CD14-positive monocyte (primary cell): ENCODE data around the gene DES. TPM values are rescaled to one million over a fixed set of nuclear protein-coding genes. Genes with fewer than 3 reads are reported as not detected.

Source experiments
- DNase-seq, 3 donors: peaks; one replicate each; pipeline ENCODE4 v3.0.0-alpha.2; 2011 to 2022
- H2AFZ ChIP-seq: 2 replicates; pipeline ENCODE4 v1.6.0; 2012; ENCODE audit warnings: mild to moderate bottlenecking, low read depth, low read length, inconsistent platforms; ENCODE audit not compliant: insufficient read depth, poor library complexity, severe bottlenecking
- H3K27ac ChIP-seq, 2 donors: 1 replicate in 1 of 2; 2 replicates in 1 of 2; pipeline ENCODE4 v1.5.1; 2012 to 2013; ENCODE audit warnings: low read length in 2 of 2, control low read depth in 1 of 2, inconsistent platforms in 1 of 2, low read depth in 1 of 2, mild to moderate bottlenecking in 1 of 2
- H3K27me3 ChIP-seq, 2 donors: one replicate each; pipeline versions ENCODE4 v1.6.0 to v1.6.1; 2011 to 2013; ENCODE audit warnings: low read length in 2 of 2; ENCODE audit not compliant: control insufficient read depth in 2 of 2, insufficient read depth in 2 of 2
- H3K36me3 ChIP-seq, 2 donors: replicated peaks in 1 of 2; 1 replicate in 1 of 2; 2 replicates in 1 of 2; pipeline versions ENCODE4 v1.5.1 to v1.6.1; 2012 to 2013; ENCODE audit warnings: low read length in 2 of 2, control low read depth in 1 of 2, inconsistent platforms in 1 of 2, mild to moderate bottlenecking in 1 of 2; ENCODE audit not compliant: insufficient read depth in 2 of 2, control insufficient read depth in 1 of 2
- H3K4me1 ChIP-seq, 2 donors: 1 replicate in 1 of 2; 2 replicates in 1 of 2; pipeline versions ENCODE4 v1.5.1 to v1.6.1; 2012 to 2013; ENCODE audit warnings: low read length in 2 of 2, control low read depth in 1 of 2, inconsistent platforms in 1 of 2, mild to moderate bottlenecking in 1 of 2, moderate library complexity in 1 of 2; ENCODE audit not compliant: insufficient read depth in 2 of 2, control insufficient read depth in 1 of 2
- H3K4me2 ChIP-seq: replicated peaks from 2 replicates; pipeline ENCODE3; 2012; ENCODE audit warnings: low read length, moderate library complexity, mild to moderate bottlenecking; ENCODE audit not compliant: poor library complexity, severe bottlenecking; ENCODE audit errors: extremely low read depth
- H3K4me3 ChIP-seq, 3 experiments: fragments of 200-600 bp in 1 of 3; sonication (generic) in 1 of 3; replicated peaks in 1 of 3; 1 replicate in 2 of 3; 2 replicates in 1 of 3; pipeline ENCODE4 v1.5.1; 2011 to 2013; ENCODE audit warnings: low read length in 3 of 3, mild to moderate bottlenecking in 3 of 3, control low read depth in 2 of 3, low read depth in 2 of 3, inconsistent platforms in 1 of 3, moderate library complexity in 1 of 3
- H3K79me2 ChIP-seq: 2 replicates; pipeline ENCODE4 v1.6.0; 2012; ENCODE audit warnings: mild to moderate bottlenecking, control low read depth, inconsistent platforms, low read length, moderate library complexity; ENCODE audit not compliant: insufficient read depth
- H3K9ac ChIP-seq: 2 replicates; pipeline ENCODE4 v1.6.0; 2017; ENCODE audit warnings: low read length, mild to moderate bottlenecking; ENCODE audit not compliant: insufficient read depth, poor library complexity, severe bottlenecking
- H3K9me3 ChIP-seq, 2 donors: replicated peaks in 1 of 2; 1 replicate in 1 of 2; 2 replicates in 1 of 2; pipeline versions ENCODE4 v1.5.1 to v1.6.1; 2012 to 2013; ENCODE audit warnings: low read length in 2 of 2, control low read depth in 1 of 2; ENCODE audit not compliant: control insufficient read depth in 1 of 2, insufficient read depth in 1 of 2
- H4K20me1 ChIP-seq: 2 replicates; pipeline ENCODE4 v1.6.0; 2012; ENCODE audit warnings: mild to moderate bottlenecking, low read length, control low read depth, moderate library complexity; ENCODE audit not compliant: insufficient read depth
- H3K27ac Mint-ChIP-seq, 7 donors: one replicate each; pipeline ENCODE4 v1.8.0; 2020; ENCODE audit warnings: mild to moderate bottlenecking in 7 of 7, mixed read lengths in 7 of 7, moderate library complexity in 6 of 7, inconsistent platforms in 2 of 7
- H3K27me3 Mint-ChIP-seq, 3 donors: one replicate each; pipeline ENCODE4 v1.8.0; 2021 to 2022; ENCODE audit warnings: low read depth in 3 of 3, mild to moderate bottlenecking in 3 of 3, mixed read lengths in 3 of 3, moderate library complexity in 3 of 3, inconsistent platforms in 1 of 3
- H3K36me3 Mint-ChIP-seq, 2 donors: one replicate each; pipeline ENCODE4 v1.8.0; 2020; ENCODE audit warnings: mixed read lengths in 2 of 2, inconsistent platforms in 1 of 2, mild to moderate bottlenecking in 1 of 2
- H3K4me1 Mint-ChIP-seq: one replicate; pipeline ENCODE4 v1.8.0; 2020; ENCODE audit warnings: mild to moderate bottlenecking, mixed read lengths
- H3K4me3 Mint-ChIP-seq, 2 donors: one replicate each; pipeline ENCODE4 v1.8.0; 2020; ENCODE audit warnings: mild to moderate bottlenecking in 2 of 2, mixed read lengths in 2 of 2, moderate library complexity in 1 of 2
- H3K9me3 Mint-ChIP-seq, 7 donors: one replicate each; pipeline ENCODE4 v1.8.0; 2020 to 2022; ENCODE audit warnings: mixed read lengths in 7 of 7, mild to moderate bottlenecking in 6 of 7, moderate library complexity in 6 of 7, inconsistent platforms in 2 of 7
- WGBS: methylation state at CpG from one replicate; pipeline ENCODE4 v1.1.5; 2013; ENCODE audit warnings: missing lambda C conversion rate; ENCODE audit not compliant: insufficient coverage; 5-methylcytosine and 5-hydroxymethylcytosine counted together
- intact Hi-C, 2 donors: fragments of 100-400 bp; cut with micrococcal nuclease; formaldehyde crosslinking; loops; one replicate each; pipeline versions ENCODE4 v1.15.0 to v1.15.1; 2023
- polyA plus RNA-seq, 3 donors: library from polyadenylated mRNA; depleted of rRNA in 1 of 3; unstranded in 2 of 3; stranded (reverse) in 1 of 3; fragments of 300-500 nt in 2 of 3; fragments of >200 nt in 1 of 3; fragmentation: Illumina TruSeq in 2 of 3; gene quantifications; 1 replicate in 2 of 3; 2 replicates in 1 of 3; pipeline ENCODE4 v1.2.3, GENCODE V29; 2012 to 2021
- TF ChIP-seq, protein P1 (sequence below): fragments of 200-600 bp; IDR thresholded peaks from one replicate; pipeline ENCODE4 v1.8.0; 2022; ENCODE audit warnings: antibody characterized with exemption, mild to moderate bottlenecking

The DES gene
- polyA plus RNA-seq, 3 donors: 2.4 to 4.0 (median 2.4) TPM

- Histone ChIP-seq H3K9ac (no peak overlapping the region), H3K4me2 (no peak overlapping the region), H3K4me1 (no peaks in the 10 kb centered on the region), H3K9me3 (no peaks in the 10 kb centered on the region), H3K36me3 (no peaks in the 10 kb centered on the region), H3K27me3 (peaks cover 15 to 49% of the 10 kb centered on the region in 2 donors), H3K27ac (no peak overlapping the region), H4K20me1 (no peaks in the 10 kb centered on the region), H2AFZ (no peak overlapping the region), H3K4me3 (no peak overlapping the region), H3K79me2 (no peaks in the 10 kb centered on the region)
- H3K36me3 Mint-ChIP-seq: no peaks in the 10 kb centered on the region
- H3K9me3 Mint-ChIP-seq: peaks cover 0 to 2% (median 0%) of the 10 kb centered on the region in 7 donors
- WGBS: 92% methylated on average over 4 of the region's 5 CpGs
- no peak for DNase-seq
- H3K4me3 Mint-ChIP-seq: peak overlapping the region in 1 of 2 donors; percentile 79
- intact Hi-C loops: no loop called here
- no peak overlapping the region for H3K27ac Mint-ChIP-seq
- peaks cover 40 to 66% (median 52%) of the 10 kb centered on the region in 3 donors for H3K27me3 Mint-ChIP-seq
- TF ChIP-seq, protein P1, sequence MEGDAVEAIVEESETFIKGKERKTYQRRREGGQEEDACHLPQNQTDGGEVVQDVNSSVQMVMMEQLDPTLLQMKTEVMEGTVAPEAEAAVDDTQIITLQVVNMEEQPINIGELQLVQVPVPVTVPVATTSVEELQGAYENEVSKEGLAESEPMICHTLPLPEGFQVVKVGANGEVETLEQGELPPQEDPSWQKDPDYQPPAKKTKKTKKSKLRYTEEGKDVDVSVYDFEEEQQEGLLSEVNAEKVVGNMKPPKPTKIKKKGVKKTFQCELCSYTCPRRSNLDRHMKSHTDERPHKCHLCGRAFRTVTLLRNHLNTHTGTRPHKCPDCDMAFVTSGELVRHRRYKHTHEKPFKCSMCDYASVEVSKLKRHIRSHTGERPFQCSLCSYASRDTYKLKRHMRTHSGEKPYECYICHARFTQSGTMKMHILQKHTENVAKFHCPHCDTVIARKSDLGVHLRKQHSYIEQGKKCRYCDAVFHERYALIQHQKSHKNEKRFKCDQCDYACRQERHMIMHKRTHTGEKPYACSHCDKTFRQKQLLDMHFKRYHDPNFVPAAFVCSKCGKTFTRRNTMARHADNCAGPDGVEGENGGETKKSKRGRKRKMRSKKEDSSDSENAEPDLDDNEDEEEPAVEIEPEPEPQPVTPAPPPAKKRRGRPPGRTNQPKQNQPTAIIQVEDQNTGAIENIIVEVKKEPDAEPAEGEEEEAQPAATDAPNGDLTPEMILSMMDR: no peak
- no peaks in the 10 kb centered on the region for H3K4me1 Mint-ChIP-seq
These were observed 31.4 kb downstream of the DES start for GRCh38 chr2:219449609-219450008.

GRCh38 chr2:219451661-219452360, 33.6 kb downstream of the DES start:
- no peaks in the 10 kb centered on the region for H3K36me3 Mint-ChIP-seq
- Histone ChIP-seq H3K27ac (no peak overlapping the region), H4K20me1 (no peaks in the 10 kb centered on the region), H3K27me3 (peaks cover 15 to 38% of the 10 kb centered on the region in 2 donors), H3K4me2 (no peak overlapping the region), H3K9ac (no peak overlapping the region), H3K4me3 (no peak overlapping the region), H3K9me3 (no peaks in the 10 kb centered on the region), H3K36me3 (no peaks in the 10 kb centered on the region), H3K4me1 (peaks cover 0 to 6% of the 10 kb centered on the region in 2 donors), H3K79me2 (no peaks in the 10 kb centered on the region), H2AFZ (no peak overlapping the region)
- no peak overlapping the region for H3K27ac Mint-ChIP-seq
- 91% methylated on average over 12 of the region's 18 CpGs for WGBS
- DNase-seq: no peak
- peaks cover 8% of the 10 kb centered on the region for H3K4me1 Mint-ChIP-seq
- no peak overlapping the region for H3K4me3 Mint-ChIP-seq
- peaks cover 33 to 51% (median 40%) of the 10 kb centered on the region in 3 donors for H3K27me3 Mint-ChIP-seq
- peaks cover 0 to 2% (median 0%) of the 10 kb centered on the region in 7 donors for H3K9me3 Mint-ChIP-seq
- TF ChIP-seq, protein P1: no peak
- intact Hi-C loops: no loop called here
